Neural cell (in vitro differentiated cells): Measurements from ENCODE around the gene SLC1A2. TPM values are rescaled to one million over a fixed set of nuclear protein-coding genes. Genes with fewer than 3 reads are reported as not detected.

Experiments used
- H2AFZ ChIP-seq: fragments of 200-600, 300-800 bp; sonication (generic), shearing (Covaris generic); 2 replicates; pipeline ENCODE4 v1.6.0; 2014; ENCODE audit warnings: low read depth, mild to moderate bottlenecking, antibody characterized with exemption, low read length, moderate library complexity
- H3F3A ChIP-seq: fragments of 200-600 bp; shearing (Covaris generic); 2 replicates; pipeline ENCODE4 v1.6.1; 2016; ENCODE audit warnings: mild to moderate bottlenecking, moderate library complexity, mixed read lengths, antibody characterized with exemption, low read length; ENCODE audit not compliant: insufficient read depth, poor library complexity, severe bottlenecking
- H3K27ac ChIP-seq: fragments of 200-600, 300-800 bp; sonication (generic), shearing (Covaris generic); 2 replicates; pipeline ENCODE4 v1.5.1; 2014; ENCODE audit warnings: mild to moderate bottlenecking, low read length, moderate library complexity
- H3K27me3 ChIP-seq: fragments of 300-800, 200-600 bp; sonication (generic), shearing (Covaris generic); 2 replicates; pipeline ENCODE4 v1.6.0; 2014; ENCODE audit warnings: mild to moderate bottlenecking, low read depth, low read length, moderate library complexity; ENCODE audit not compliant: insufficient read depth
- H3K36me3 ChIP-seq: fragments of 300-800, 200-600 bp; sonication (generic), shearing (Covaris generic); 2 replicates; pipeline ENCODE4 v1.5.1; 2014; ENCODE audit warnings: mild to moderate bottlenecking, antibody characterized with exemption, low read length, moderate library complexity; ENCODE audit not compliant: insufficient read depth
- H3K4me2 ChIP-seq: fragments of 300-800, 200-600 bp; sonication (generic), shearing (Covaris generic); 2 replicates; pipeline ENCODE4 v1.6.0; 2014; ENCODE audit warnings: mild to moderate bottlenecking, low read length
- H3K4me3 ChIP-seq: fragments of 300-800, 200-600 bp; sonication (generic), shearing (Covaris generic); 2 replicates; pipeline ENCODE4 v1.5.1; 2014; ENCODE audit warnings: mild to moderate bottlenecking, low read length, moderate library complexity
- H3K79me2 ChIP-seq: fragments of 200-600 bp; shearing (Covaris generic); replicated peaks from 2 replicates; pipeline ENCODE4 v1.6.0; 2014; ENCODE audit warnings: mild to moderate bottlenecking, low read length, moderate library complexity; ENCODE audit not compliant: insufficient read depth
- H3K9ac ChIP-seq: fragments of 300-800, 200-600 bp; sonication (generic), shearing (Covaris generic); 2 replicates; pipeline ENCODE4 v1.6.1; 2016; ENCODE audit warnings: mild to moderate bottlenecking, low read length, mixed read lengths
- H3K9me2 ChIP-seq: fragments of 200-600 bp; shearing (Covaris generic); 2 replicates; pipeline ENCODE4 v1.6.1; 2016; ENCODE audit warnings: mild to moderate bottlenecking, low read length, mixed read lengths; ENCODE audit not compliant: insufficient read depth
- H3K9me3 ChIP-seq: fragments of 200-600, 300-800 bp; sonication (generic), shearing (Covaris generic); 2 replicates; pipeline ENCODE4 v1.6.1; 2016; ENCODE audit warnings: mild to moderate bottlenecking, mixed run types, low read length, moderate library complexity, mixed read lengths
- H4K20me1 ChIP-seq: fragments of 200-600 bp; shearing (Covaris generic); 2 replicates; pipeline ENCODE4 v1.6.1; 2016; ENCODE audit warnings: mild to moderate bottlenecking, mixed run types; ENCODE audit not compliant: insufficient read depth
- CTCF ChIP-seq: fragments of 450-650 bp; IDR thresholded peaks from 2 replicates; pipeline ENCODE4 v1.5.1; 2014; ENCODE audit warnings: antibody characterized with exemption, mild to moderate bottlenecking, moderate library complexity; ENCODE audit not compliant: poor library complexity, severe bottlenecking
- EP300 ChIP-seq: fragments of 450-650 bp; conservative IDR thresholded peaks from 2 replicates; pipeline ENCODE4 v1.6.1; 2014; ENCODE audit warnings: antibody characterized with exemption, mild to moderate bottlenecking, moderate library complexity; ENCODE audit not compliant: poor library complexity, severe bottlenecking
- EZH2 ChIP-seq: fragments of 200-600, 300-800 bp; shearing (Covaris generic), sonication (generic); IDR thresholded peaks from 2 replicates; pipeline ENCODE4 v1.6.1; 2014; ENCODE audit warnings: antibody characterized with exemption, low read length, borderline replicate concordance, mild to moderate bottlenecking; ENCODE audit not compliant: insufficient read depth, poor library complexity, severe bottlenecking
- MXI1 ChIP-seq: fragments of 450-650 bp; conservative IDR thresholded peaks from 2 replicates; pipeline ENCODE4 v1.6.1; 2014; ENCODE audit warnings: antibody characterized with exemption, mild to moderate bottlenecking; ENCODE audit not compliant: poor library complexity, severe bottlenecking
- POLR2AphosphoS5 ChIP-seq: IDR thresholded peaks from 2 replicates; pipeline ENCODE4 v1.6.1; 2012
- RAD21 ChIP-seq: fragments of 450-650 bp; conservative IDR thresholded peaks from 2 replicates; pipeline ENCODE4 v1.6.1; 2014; ENCODE audit warnings: antibody characterized with exemption, mild to moderate bottlenecking, moderate library complexity
- REST ChIP-seq: IDR thresholded peaks from 2 replicates; pipeline ENCODE4 v1.6.1; 2012; ENCODE audit warnings: borderline replicate concordance
- SMC3 ChIP-seq: fragments of 450-650 bp; conservative IDR thresholded peaks from 2 replicates; pipeline ENCODE4 v1.6.1; 2014; ENCODE audit warnings: antibody characterized with exemption, mild to moderate bottlenecking, moderate library complexity; ENCODE audit not compliant: poor library complexity
- TAF1 ChIP-seq: IDR thresholded peaks from 2 replicates; pipeline ENCODE4 v1.6.1; 2012; ENCODE audit warnings: low read depth
- polyA plus RNA-seq: library from polyadenylated mRNA; depleted of rRNA; stranded (reverse); fragments of >200 nt; gene quantifications from 2 replicates; pipeline ENCODE4 v1.2.3, GENCODE V29; 2014

SLC1A2 gene
- polyA plus RNA-seq, 1 donor from 2014 or later, result 134 TPM

- Histone ChIP-seq H3K9ac (no peak overlapping the region), H3K79me2 (no peaks in the 10 kb centered on the region), H4K20me1 (no peaks in the 10 kb centered on the region), H3K9me3 (no peaks in the 10 kb centered on the region), H3K27me3 (no peaks in the 10 kb centered on the region), H3K4me3 (no peak overlapping the region), H3K9me2 (no peaks in the 10 kb centered on the region), H3F3A (no peaks in the 10 kb centered on the region), H3K36me3 (peaks cover 10% of the 10 kb centered on the region), H3K27ac (no peak overlapping the region), H3K4me2 (no peak overlapping the region), H2AFZ (no peak overlapping the region)
- TF ChIP-seq POLR2AphosphoS5 (no peak), CTCF (no peak), MXI1 (no peak), EZH2 (no peak), RAD21 (no peak)
Observed at GRCh38 chr11:35298369-35298768, 121.0 kb downstream of the SLC1A2 start.

- Histone ChIP-seq H3K9me2 (no peaks in the 10 kb centered on the region), H3K9ac (no peak overlapping the region), H3K27me3 (no peaks in the 10 kb centered on the region), H3K79me2 (no peaks in the 10 kb centered on the region), H3F3A (peaks cover 6% of the 10 kb centered on the region), H3K4me3 (no peak overlapping the region), H4K20me1 (no peaks in the 10 kb centered on the region), H3K9me3 (no peaks in the 10 kb centered on the region), H3K36me3 (peaks cover 5% of the 10 kb centered on the region), H2AFZ (no peak overlapping the region), H3K4me2 (no peak overlapping the region), H3K27ac (no peak overlapping the region)
- TF ChIP-seq EZH2 (no peak), REST (no peak), TAF1 (no peak), EP300 (no peak), CTCF (no peak), POLR2AphosphoS5 (no peak), SMC3 (no peak), MXI1 (no peak), RAD21 (no peak)
Observed at GRCh38 chr11:35295751-35296150, 123.6 kb downstream of the SLC1A2 start.
